C4-2B (cell line): ENCODE measurements around the gene TNRC18.

Experiments used
- CTCF ChIP-seq: fragments of 450-650 bp; conservative IDR thresholded peaks from 2 replicates; pipeline ENCODE4 v1.5.1; 2017; ENCODE audit warnings: mild to moderate bottlenecking
- ZFX ChIP-seq: fragments of 450-650 bp; IDR thresholded peaks from 2 replicates; pipeline ENCODE4 v1.6.1; 2017

GRCh38 chr7:5397736-5398135 is 25.9 kb downstream of the TNRC18 start:
- TF ChIP-seq CTCF (no peak), ZFX (no peak)
